GM23338 (cell line): ENCODE measurements around the gene EDA2R. TPM values are rescaled to one million over a fixed set of nuclear protein-coding genes. Genes with fewer than 3 reads are reported as not detected.

Experiments
- ATAC-seq: fragments of 200-7000 bp; cut with Tn5 transposase; 3 replicates; pipeline ENCODE4 v1.9.1; 2020
- DNase-seq: peaks from one replicate; pipeline ENCODE4 v3.0.0-alpha.2; 2015; ENCODE audit warnings: low spot score
- H2AFZ ChIP-seq: fragments of 200-600 bp; sonication (generic); 2 replicates; pipeline ENCODE4 v1.8.0; 2016; ENCODE audit warnings: antibody characterized with exemption, mild to moderate bottlenecking, moderate library complexity
- H3F3A ChIP-seq: fragments of 200-600 bp; sonication (generic); replicated peaks from 2 replicates; pipeline ENCODE4 v1.8.0; 2017; ENCODE audit warnings: antibody characterized with exemption, mixed run types, low read depth
- H3K27ac ChIP-seq: fragments of 200-600 bp; sonication (generic); 2 replicates; pipeline ENCODE4 v1.6.1; 2016; ENCODE audit warnings: low read depth
- H3K27me3 ChIP-seq: fragments of 200-600 bp; sonication (generic); 2 replicates; pipeline ENCODE4 v1.8.0; 2016; ENCODE audit warnings: mild to moderate bottlenecking, mixed run types, moderate library complexity; ENCODE audit not compliant: insufficient read depth
- H3K36me3 ChIP-seq: fragments of 200-600 bp; sonication (generic); 2 replicates; pipeline ENCODE4 v1.8.0; 2016; ENCODE audit warnings: mild to moderate bottlenecking; ENCODE audit not compliant: insufficient read depth
- H3K4me1 ChIP-seq: fragments of 200-600 bp; sonication (generic); 2 replicates; pipeline ENCODE4 v1.8.0; 2016; ENCODE audit warnings: mild to moderate bottlenecking, moderate library complexity; ENCODE audit not compliant: insufficient read depth
- H3K4me2 ChIP-seq: fragments of 200-600 bp; sonication (generic); 2 replicates; pipeline ENCODE4 v1.7.1; 2017; ENCODE audit warnings: mixed run types
- H3K4me3 ChIP-seq: fragments of 200-600 bp; sonication (generic); 2 replicates; pipeline ENCODE4 v1.6.1; 2016; ENCODE audit warnings: mixed run types
- H3K79me2 ChIP-seq: fragments of 200-600 bp; sonication (generic); replicated peaks from 2 replicates; pipeline ENCODE4 v1.8.0; 2017; ENCODE audit warnings: mild to moderate bottlenecking; ENCODE audit not compliant: insufficient read depth
- H3K9me2 ChIP-seq: fragments of 200-600 bp; sonication (generic); 2 replicates; pipeline ENCODE4 v1.8.0; 2017; ENCODE audit not compliant: insufficient read depth
- H4K20me1 ChIP-seq: fragments of 200-600 bp; sonication (generic); replicated peaks from 2 replicates; pipeline ENCODE4 v1.8.0; 2017; ENCODE audit warnings: mild to moderate bottlenecking; ENCODE audit not compliant: insufficient read depth
- H3K27ac Mint-ChIP-seq: 2 replicates; pipeline ENCODE4 v1.8.0; 2020; ENCODE audit warnings: inconsistent platforms, mild to moderate bottlenecking, moderate library complexity, mixed read lengths
- H3K27me3 Mint-ChIP-seq: 3 replicates; pipeline ENCODE4 v1.8.0; 2022; ENCODE audit warnings: low read depth, mild to moderate bottlenecking, moderate library complexity, mixed read lengths, inconsistent platforms; ENCODE audit not compliant: insufficient read depth, poor library complexity
- H3K36me3 Mint-ChIP-seq: 3 replicates; pipeline ENCODE4 v1.8.0; 2021; ENCODE audit warnings: low read depth, mild to moderate bottlenecking, inconsistent platforms, moderate library complexity, mixed read lengths
- H3K4me1 Mint-ChIP-seq: 3 replicates; pipeline ENCODE4 v1.8.0; 2020; ENCODE audit warnings: mild to moderate bottlenecking, inconsistent platforms, mixed read lengths
- H3K4me3 Mint-ChIP-seq: 3 replicates; pipeline ENCODE4 v1.8.0; 2021; ENCODE audit warnings: moderate library complexity, mild to moderate bottlenecking, inconsistent platforms, mixed read lengths
- H3K9me3 Mint-ChIP-seq: 3 replicates; pipeline ENCODE4 v1.8.0; 2020; ENCODE audit warnings: moderate library complexity, mild to moderate bottlenecking, inconsistent platforms, mixed read lengths
- CREB1 ChIP-seq: fragments of 250-450 bp; sonication (Bioruptor Pico); IDR thresholded peaks from 2 replicates; pipeline ENCODE4 v1.5.0; 2020; ENCODE audit warnings: low read depth, mild to moderate bottlenecking, moderate library complexity
- ETS1 ChIP-seq: IDR thresholded peaks from 2 replicates; pipeline ENCODE4 v1.6.1; 2016; ENCODE audit warnings: antibody characterized with exemption
- EZH2 ChIP-seq: fragments of 200-600 bp; sonication (generic); IDR thresholded peaks from one replicate; pipeline ENCODE4 v1.8.0; 2017; ENCODE audit warnings: antibody characterized with exemption, mild to moderate bottlenecking, low read depth; ENCODE audit not compliant: unreplicated experiment
- JUNB ChIP-seq: IDR thresholded peaks from one replicate; pipeline ENCODE4 v1.6.1; 2016; ENCODE audit warnings: antibody characterized with exemption; ENCODE audit not compliant: unreplicated experiment
- NANOG ChIP-seq: IDR thresholded peaks from 2 replicates; pipeline ENCODE4 v1.6.1; 2016; ENCODE audit warnings: antibody characterized with exemption, borderline replicate concordance
- REST ChIP-seq: IDR thresholded peaks from one replicate; pipeline ENCODE4 v1.6.1; 2018; ENCODE audit warnings: antibody characterized with exemption; ENCODE audit not compliant: unreplicated experiment
- STAT1 ChIP-seq: IDR thresholded peaks from one replicate; pipeline ENCODE4 v1.6.1; 2016; ENCODE audit warnings: antibody characterized with exemption; ENCODE audit not compliant: unreplicated experiment
- ZNF114 ChIP-seq: fragments of 250-450 bp; sonication (Bioruptor Pico); IDR thresholded peaks from 2 replicates; pipeline ENCODE4 v1.5.0; 2020; ENCODE audit warnings: mild to moderate bottlenecking, moderate library complexity
- ZNF331 ChIP-seq: fragments of 250-450 bp; sonication (Bioruptor Pico); IDR thresholded peaks from 2 replicates; pipeline ENCODE4 v1.5.0; 2020; ENCODE audit warnings: low read depth, mild to moderate bottlenecking, moderate library complexity
- polyA plus RNA-seq: library from polyadenylated mRNA; unstranded; fragments of >200 nt; fragmentation: Nextera tagmentation; extraction: Ambion mirVana; gene quantifications from 2 replicates; pipeline ENCODE4 v1.2.1, GENCODE V29; 2016
- total RNA-seq: library from RNA; depleted of rRNA; stranded (reverse); fragments of >200 nt; shearing (Covaris generic); gene quantifications from 2 replicates; pipeline ENCODE4 v1.2.3, GENCODE V29; 2014

The EDA2R gene
- total and polyA plus RNA-seq, 2 experiments from 2014 or later, result 6.0 to 9.6 TPM

DNA sequence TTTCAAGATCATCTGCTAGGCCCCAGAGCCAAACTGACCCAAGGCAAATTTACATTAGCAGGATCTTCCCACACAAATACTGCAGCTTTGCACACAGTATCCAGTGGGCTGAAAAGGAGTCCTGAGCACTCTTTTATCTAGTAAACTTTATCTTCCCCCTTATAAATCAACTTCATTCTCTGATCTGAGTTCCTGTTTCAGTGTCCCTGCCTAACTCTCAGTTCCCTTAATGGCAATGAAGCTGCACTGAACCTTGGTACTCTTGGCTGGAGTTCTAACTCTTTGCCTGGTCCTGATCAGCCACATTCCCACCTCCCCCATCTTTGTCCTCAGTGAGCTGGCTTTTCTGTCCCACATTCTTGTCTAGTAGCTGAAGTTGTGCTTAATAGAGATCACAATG is 37.4 kb downstream of the EDA2R start (continued):
- TF ChIP-seq ETS1, result no peak
- no peak for TF ChIP-seq EZH2
- TF ChIP-seq NANOG, result no peak
- no peak for TF ChIP-seq CREB1 (CRISPR knock-in tag)
- no peak for TF ChIP-seq STAT1

GRCh38 chrX:66579219-66579618 is 59.7 kb downstream of the EDA2R start:
- H3K79me2 ChIP-seq, result no peaks in the 10 kb centered on the region
- no peaks in the 10 kb centered on the region for H3K4me1 Mint-ChIP-seq
- no peak overlapping the region for H3K4me2 ChIP-seq
- no peaks in the 10 kb centered on the region for H3K27me3 Mint-ChIP-seq
- no peaks in the 10 kb centered on the region for H3K36me3 ChIP-seq
- TF ChIP-seq ETS1 (no peak), JUNB (no peak)
- no peak for ATAC-seq
- no peak overlapping the region for H2AFZ ChIP-seq
- peaks cover 54% of the 10 kb centered on the region for H3K9me3 Mint-ChIP-seq
- no peak overlapping the region for H3K27ac ChIP-seq
- H3K4me3 ChIP-seq, result no peak overlapping the region
- no peaks in the 10 kb centered on the region for H3K27me3 ChIP-seq
- DNase-seq, result no peak
- H3F3A ChIP-seq, result no peaks in the 10 kb centered on the region
- H3K4me1 ChIP-seq, result no peaks in the 10 kb centered on the region
- no peak overlapping the region for H3K27ac Mint-ChIP-seq
- no peaks in the 10 kb centered on the region for H3K36me3 Mint-ChIP-seq
- no peak overlapping the region for H3K4me3 Mint-ChIP-seq
- no peaks in the 10 kb centered on the region for H4K20me1 ChIP-seq
- H3K9me2 ChIP-seq, result no peaks in the 10 kb centered on the region

- H2AFZ ChIP-seq, result no peak overlapping the region
- H3K36me3 Mint-ChIP-seq, result peaks cover 2% of the 10 kb centered on the region; the same call in 1 of the 3 replicates
- peaks cover 65% of the 10 kb centered on the region for H3K9me3 Mint-ChIP-seq
- H3K9me2 ChIP-seq, result no peaks in the 10 kb centered on the region
- H3K27ac Mint-ChIP-seq, result no peak overlapping the region
- H3K4me2 ChIP-seq, result no peak overlapping the region
- DNase-seq (no peak), ATAC-seq (no peak)
- H3F3A ChIP-seq, result no peaks in the 10 kb centered on the region
- no peaks in the 10 kb centered on the region for H3K27me3 ChIP-seq
- H4K20me1 ChIP-seq, result no peaks in the 10 kb centered on the region
- no peak overlapping the region for H3K4me3 ChIP-seq
- H3K79me2 ChIP-seq, result no peaks in the 10 kb centered on the region
- no peaks in the 10 kb centered on the region for H3K4me1 Mint-ChIP-seq
- no peaks in the 10 kb centered on the region for H3K27me3 Mint-ChIP-seq
- H3K4me3 Mint-ChIP-seq, result no peak overlapping the region
- no peaks in the 10 kb centered on the region for H3K36me3 ChIP-seq
- no peaks in the 10 kb centered on the region for H3K4me1 ChIP-seq
- no peak overlapping the region for H3K27ac ChIP-seq
- no peak for TF ChIP-seq NANOG
- no peak for TF ChIP-seq CREB1 (CRISPR knock-in tag)
- no peak for TF ChIP-seq ZNF114 (CRISPR knock-in tag)
- TF ChIP-seq ZNF331 (CRISPR knock-in tag), result no peak
- TF ChIP-seq REST, result no peak
These were observed 84.9 kb downstream of the EDA2R start for GRCh38 chrX:66553973-66554372.
